Neural cell (in vitro differentiated cells): ENCODE data around the gene UACA. TPM values are rescaled to one million over a fixed set of nuclear protein-coding genes. Genes with fewer than 3 reads are reported as not detected.
"Not testable (repeated sequence)": the region's sequence is repeated elsewhere in the genome, so short reads cannot be mapped to it uniquely, and the experiment has no call there.

Experiments
- H2AFZ ChIP-seq: fragments of 200-600, 300-800 bp; sonication (generic), shearing (Covaris generic); 2 replicates; pipeline ENCODE4 v1.6.0; 2014; ENCODE audit warnings: low read depth, mild to moderate bottlenecking, antibody characterized with exemption, low read length, moderate library complexity
- H3F3A ChIP-seq: fragments of 200-600 bp; shearing (Covaris generic); 2 replicates; pipeline ENCODE4 v1.6.1; 2016; ENCODE audit warnings: mild to moderate bottlenecking, moderate library complexity, mixed read lengths, antibody characterized with exemption, low read length; ENCODE audit not compliant: insufficient read depth, poor library complexity, severe bottlenecking
- H3K27ac ChIP-seq: fragments of 200-600, 300-800 bp; sonication (generic), shearing (Covaris generic); 2 replicates; pipeline ENCODE4 v1.5.1; 2014; ENCODE audit warnings: mild to moderate bottlenecking, low read length, moderate library complexity
- H3K27me3 ChIP-seq: fragments of 300-800, 200-600 bp; sonication (generic), shearing (Covaris generic); 2 replicates; pipeline ENCODE4 v1.6.0; 2014; ENCODE audit warnings: mild to moderate bottlenecking, low read depth, low read length, moderate library complexity; ENCODE audit not compliant: insufficient read depth
- H3K36me3 ChIP-seq: fragments of 300-800, 200-600 bp; sonication (generic), shearing (Covaris generic); 2 replicates; pipeline ENCODE4 v1.5.1; 2014; ENCODE audit warnings: mild to moderate bottlenecking, antibody characterized with exemption, low read length, moderate library complexity; ENCODE audit not compliant: insufficient read depth
- H3K4me2 ChIP-seq: fragments of 300-800, 200-600 bp; sonication (generic), shearing (Covaris generic); 2 replicates; pipeline ENCODE4 v1.6.0; 2014; ENCODE audit warnings: mild to moderate bottlenecking, low read length
- H3K4me3 ChIP-seq: fragments of 300-800, 200-600 bp; sonication (generic), shearing (Covaris generic); 2 replicates; pipeline ENCODE4 v1.5.1; 2014; ENCODE audit warnings: mild to moderate bottlenecking, low read length, moderate library complexity
- H3K79me2 ChIP-seq: fragments of 200-600 bp; shearing (Covaris generic); replicated peaks from 2 replicates; pipeline ENCODE4 v1.6.0; 2014; ENCODE audit warnings: mild to moderate bottlenecking, low read length, moderate library complexity; ENCODE audit not compliant: insufficient read depth
- H3K9ac ChIP-seq: fragments of 300-800, 200-600 bp; sonication (generic), shearing (Covaris generic); 2 replicates; pipeline ENCODE4 v1.6.1; 2016; ENCODE audit warnings: mild to moderate bottlenecking, low read length, mixed read lengths
- H3K9me2 ChIP-seq: fragments of 200-600 bp; shearing (Covaris generic); 2 replicates; pipeline ENCODE4 v1.6.1; 2016; ENCODE audit warnings: mild to moderate bottlenecking, low read length, mixed read lengths; ENCODE audit not compliant: insufficient read depth
- H3K9me3 ChIP-seq: fragments of 200-600, 300-800 bp; sonication (generic), shearing (Covaris generic); 2 replicates; pipeline ENCODE4 v1.6.1; 2016; ENCODE audit warnings: mild to moderate bottlenecking, mixed run types, low read length, moderate library complexity, mixed read lengths
- H4K20me1 ChIP-seq: fragments of 200-600 bp; shearing (Covaris generic); 2 replicates; pipeline ENCODE4 v1.6.1; 2016; ENCODE audit warnings: mild to moderate bottlenecking, mixed run types; ENCODE audit not compliant: insufficient read depth
- EZH2 ChIP-seq: fragments of 200-600, 300-800 bp; shearing (Covaris generic), sonication (generic); IDR thresholded peaks from 2 replicates; pipeline ENCODE4 v1.6.1; 2014; ENCODE audit warnings: antibody characterized with exemption, low read length, borderline replicate concordance, mild to moderate bottlenecking; ENCODE audit not compliant: insufficient read depth, poor library complexity, severe bottlenecking
- POLR2AphosphoS5 ChIP-seq: IDR thresholded peaks from 2 replicates; pipeline ENCODE4 v1.6.1; 2012
- RAD21 ChIP-seq: fragments of 450-650 bp; conservative IDR thresholded peaks from 2 replicates; pipeline ENCODE4 v1.6.1; 2014; ENCODE audit warnings: antibody characterized with exemption, mild to moderate bottlenecking, moderate library complexity
- SMC3 ChIP-seq: fragments of 450-650 bp; conservative IDR thresholded peaks from 2 replicates; pipeline ENCODE4 v1.6.1; 2014; ENCODE audit warnings: antibody characterized with exemption, mild to moderate bottlenecking, moderate library complexity; ENCODE audit not compliant: poor library complexity
- TAF1 ChIP-seq: IDR thresholded peaks from 2 replicates; pipeline ENCODE4 v1.6.1; 2012; ENCODE audit warnings: low read depth
- polyA plus RNA-seq: library from polyadenylated mRNA; depleted of rRNA; stranded (reverse); fragments of >200 nt; gene quantifications from 2 replicates; pipeline ENCODE4 v1.2.3, GENCODE V29; 2014
- TF ChIP-seq, protein P1 (sequence below): fragments of 450-650 bp; IDR thresholded peaks from 2 replicates; pipeline ENCODE4 v1.5.1; 2014; ENCODE audit warnings: antibody characterized with exemption, mild to moderate bottlenecking, moderate library complexity; ENCODE audit not compliant: poor library complexity, severe bottlenecking
- TF ChIP-seq, protein P2 (sequence below): IDR thresholded peaks from 2 replicates; pipeline ENCODE4 v1.6.1; 2012; ENCODE audit warnings: borderline replicate concordance

The UACA gene
- polyA plus RNA-seq, 1 donor from 2014 or later, result 0.10 TPM

DNA sequence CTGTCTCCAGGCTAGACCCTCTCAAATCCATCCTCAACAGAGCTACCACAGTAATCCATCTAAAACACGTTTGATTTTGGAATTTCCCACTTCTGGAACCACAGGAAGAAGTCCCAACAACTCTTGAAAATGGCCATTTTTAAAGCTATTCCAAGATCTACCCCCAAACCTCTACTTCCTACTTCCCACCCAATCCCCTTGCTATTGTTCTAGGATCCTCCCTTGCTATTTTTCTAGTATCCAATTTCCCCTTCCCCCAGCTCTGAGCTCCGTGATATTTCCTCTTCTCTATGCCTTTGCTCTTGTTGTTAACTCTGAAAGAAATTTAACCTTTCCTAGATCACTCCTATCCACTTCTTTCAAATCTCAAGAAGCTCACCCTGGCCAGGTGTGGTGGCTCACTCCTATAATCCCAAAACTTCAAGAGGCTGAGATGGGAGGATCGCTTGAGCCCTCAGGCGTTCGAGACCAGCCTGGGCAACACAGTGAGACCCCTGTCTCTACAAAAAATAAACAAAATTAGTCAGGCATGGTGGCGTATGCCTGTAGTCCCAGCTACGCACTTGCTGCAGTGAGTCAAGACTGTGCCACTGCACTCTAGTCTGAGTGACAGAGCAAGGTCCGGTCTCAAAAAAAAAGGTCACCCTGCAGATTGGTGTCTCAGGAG lies 13.0 kb downstream of the UACA start:
- Histone ChIP-seq H4K20me1 (no peaks in the 10 kb centered on the region), H3K36me3 (no peaks in the 10 kb centered on the region), H3K27ac (no peak overlapping the region)

DNA sequence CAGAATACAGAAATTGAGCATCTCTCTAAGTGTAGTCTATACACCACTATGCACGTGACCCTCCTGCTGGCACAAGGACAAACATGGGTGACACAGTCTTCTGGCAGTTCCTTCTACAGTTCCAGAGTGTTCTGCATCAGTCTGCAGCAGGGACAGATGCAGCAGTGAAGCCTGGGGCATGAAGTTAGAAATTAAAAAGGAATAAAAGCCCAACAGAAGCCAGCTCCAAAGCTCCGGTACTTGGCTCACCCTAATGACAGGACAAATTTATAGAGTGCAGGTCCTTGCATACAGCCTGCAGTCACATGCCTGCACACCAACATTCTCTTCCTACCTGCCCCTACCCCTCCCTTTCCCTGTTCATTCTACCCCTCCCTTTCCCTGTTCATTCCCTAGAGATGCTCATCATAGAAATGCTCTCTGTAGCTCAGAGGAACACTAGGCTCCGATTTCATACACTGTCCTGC lies 15.0 kb downstream of the UACA start:
- Histone ChIP-seq H3K36me3 (no peaks in the 10 kb centered on the region), H4K20me1 (no peaks in the 10 kb centered on the region), H3K27me3 (no peaks in the 10 kb centered on the region), H3K9me3 (no peaks in the 10 kb centered on the region), H3K27ac (no peak overlapping the region), H3K9me2 (no peaks in the 10 kb centered on the region), H3K4me3 (no peak overlapping the region), H3K9ac (no peak overlapping the region), H3K79me2 (no peaks in the 10 kb centered on the region), H3F3A (no peaks in the 10 kb centered on the region), H2AFZ (no peak overlapping the region), H3K4me2 (no peak overlapping the region)
- TF ChIP-seq TAF1 (no peak), POLR2AphosphoS5 (no peak), RAD21 (no peak)
- TF ChIP-seq, protein P1, sequence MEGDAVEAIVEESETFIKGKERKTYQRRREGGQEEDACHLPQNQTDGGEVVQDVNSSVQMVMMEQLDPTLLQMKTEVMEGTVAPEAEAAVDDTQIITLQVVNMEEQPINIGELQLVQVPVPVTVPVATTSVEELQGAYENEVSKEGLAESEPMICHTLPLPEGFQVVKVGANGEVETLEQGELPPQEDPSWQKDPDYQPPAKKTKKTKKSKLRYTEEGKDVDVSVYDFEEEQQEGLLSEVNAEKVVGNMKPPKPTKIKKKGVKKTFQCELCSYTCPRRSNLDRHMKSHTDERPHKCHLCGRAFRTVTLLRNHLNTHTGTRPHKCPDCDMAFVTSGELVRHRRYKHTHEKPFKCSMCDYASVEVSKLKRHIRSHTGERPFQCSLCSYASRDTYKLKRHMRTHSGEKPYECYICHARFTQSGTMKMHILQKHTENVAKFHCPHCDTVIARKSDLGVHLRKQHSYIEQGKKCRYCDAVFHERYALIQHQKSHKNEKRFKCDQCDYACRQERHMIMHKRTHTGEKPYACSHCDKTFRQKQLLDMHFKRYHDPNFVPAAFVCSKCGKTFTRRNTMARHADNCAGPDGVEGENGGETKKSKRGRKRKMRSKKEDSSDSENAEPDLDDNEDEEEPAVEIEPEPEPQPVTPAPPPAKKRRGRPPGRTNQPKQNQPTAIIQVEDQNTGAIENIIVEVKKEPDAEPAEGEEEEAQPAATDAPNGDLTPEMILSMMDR, result no peak

More for the DNA sequence above, 13.0 kb downstream of the UACA start:
- Histone ChIP-seq H3K4me3 (no peak overlapping the region), H2AFZ (no peak overlapping the region), H3K9me3 (no peaks in the 10 kb centered on the region), H3F3A (no peaks in the 10 kb centered on the region), H3K4me2 (no peak overlapping the region), H3K9me2 (no peaks in the 10 kb centered on the region), H3K9ac (no peak overlapping the region), H3K27me3 (no peaks in the 10 kb centered on the region), H3K79me2 (no peaks in the 10 kb centered on the region)
- TF ChIP-seq TAF1 (no peak), SMC3 (no peak), POLR2AphosphoS5 (no peak), RAD21 (no peak), EZH2 (no peak)
- TF ChIP-seq, protein P2, sequence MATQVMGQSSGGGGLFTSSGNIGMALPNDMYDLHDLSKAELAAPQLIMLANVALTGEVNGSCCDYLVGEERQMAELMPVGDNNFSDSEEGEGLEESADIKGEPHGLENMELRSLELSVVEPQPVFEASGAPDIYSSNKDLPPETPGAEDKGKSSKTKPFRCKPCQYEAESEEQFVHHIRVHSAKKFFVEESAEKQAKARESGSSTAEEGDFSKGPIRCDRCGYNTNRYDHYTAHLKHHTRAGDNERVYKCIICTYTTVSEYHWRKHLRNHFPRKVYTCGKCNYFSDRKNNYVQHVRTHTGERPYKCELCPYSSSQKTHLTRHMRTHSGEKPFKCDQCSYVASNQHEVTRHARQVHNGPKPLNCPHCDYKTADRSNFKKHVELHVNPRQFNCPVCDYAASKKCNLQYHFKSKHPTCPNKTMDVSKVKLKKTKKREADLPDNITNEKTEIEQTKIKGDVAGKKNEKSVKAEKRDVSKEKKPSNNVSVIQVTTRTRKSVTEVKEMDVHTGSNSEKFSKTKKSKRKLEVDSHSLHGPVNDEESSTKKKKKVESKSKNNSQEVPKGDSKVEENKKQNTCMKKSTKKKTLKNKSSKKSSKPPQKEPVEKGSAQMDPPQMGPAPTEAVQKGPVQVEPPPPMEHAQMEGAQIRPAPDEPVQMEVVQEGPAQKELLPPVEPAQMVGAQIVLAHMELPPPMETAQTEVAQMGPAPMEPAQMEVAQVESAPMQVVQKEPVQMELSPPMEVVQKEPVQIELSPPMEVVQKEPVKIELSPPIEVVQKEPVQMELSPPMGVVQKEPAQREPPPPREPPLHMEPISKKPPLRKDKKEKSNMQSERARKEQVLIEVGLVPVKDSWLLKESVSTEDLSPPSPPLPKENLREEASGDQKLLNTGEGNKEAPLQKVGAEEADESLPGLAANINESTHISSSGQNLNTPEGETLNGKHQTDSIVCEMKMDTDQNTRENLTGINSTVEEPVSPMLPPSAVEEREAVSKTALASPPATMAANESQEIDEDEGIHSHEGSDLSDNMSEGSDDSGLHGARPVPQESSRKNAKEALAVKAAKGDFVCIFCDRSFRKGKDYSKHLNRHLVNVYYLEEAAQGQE, result no peak
- TF ChIP-seq, protein P1, result no peak

DNA sequence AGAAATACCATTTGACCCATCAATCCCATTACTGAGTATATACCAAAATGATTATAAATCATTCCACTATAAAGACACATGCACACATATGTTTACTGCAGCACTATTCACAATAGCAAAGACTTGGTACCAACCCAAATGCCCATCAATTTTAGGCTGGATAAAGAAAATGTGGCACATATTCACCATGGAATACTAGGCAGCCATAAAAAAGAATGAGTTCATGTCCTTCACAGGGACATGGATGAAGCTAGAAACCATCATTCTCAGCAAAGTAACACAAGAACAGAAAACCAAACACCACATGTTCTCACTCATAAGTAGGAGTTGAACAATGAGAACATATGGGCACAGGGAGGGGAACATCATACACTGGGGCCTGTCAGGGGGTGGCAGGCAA lies 16.8 kb downstream of the UACA start:
- H3K36me3 ChIP-seq, H3K9ac ChIP-seq, H3K9me3 ChIP-seq, H3K79me2 ChIP-seq, H3K27me3 ChIP-seq, H4K20me1 ChIP-seq, H3K27ac ChIP-seq, H3K4me2 ChIP-seq, H3K9me2 ChIP-seq, H3K4me3 ChIP-seq, H2AFZ ChIP-seq, H3F3A ChIP-seq: not testable (repeated sequence)
